Activated naive CD4-positive, alpha-beta T cell treated with anti-CD3 and anti-CD28 coated beads, Interleukin-2, amount 50 U/mL, for 24 hours (primary cell): ENCODE measurements around the gene MECP2.

Source experiments
- H3K27ac Mint-ChIP-seq: one replicate; pipeline ENCODE4 v1.8.0; 2021; ENCODE audit warnings: mild to moderate bottlenecking, mixed read lengths
- H3K27me3 Mint-ChIP-seq: one replicate; pipeline ENCODE4 v1.8.0; 2021; ENCODE audit warnings: mixed read lengths
- H3K36me3 Mint-ChIP-seq: one replicate; pipeline ENCODE4 v1.8.0; 2021; ENCODE audit warnings: mixed read lengths
- H3K4me1 Mint-ChIP-seq: one replicate; pipeline ENCODE4 v1.8.0; 2021; ENCODE audit warnings: mixed read lengths
- H3K4me3 Mint-ChIP-seq: one replicate; pipeline ENCODE4 v1.8.0; 2021; ENCODE audit warnings: mild to moderate bottlenecking, mixed read lengths
- H3K9me3 Mint-ChIP-seq: one replicate; pipeline ENCODE4 v1.8.0; 2021; ENCODE audit warnings: mixed read lengths

MECP2 gene

DNA sequence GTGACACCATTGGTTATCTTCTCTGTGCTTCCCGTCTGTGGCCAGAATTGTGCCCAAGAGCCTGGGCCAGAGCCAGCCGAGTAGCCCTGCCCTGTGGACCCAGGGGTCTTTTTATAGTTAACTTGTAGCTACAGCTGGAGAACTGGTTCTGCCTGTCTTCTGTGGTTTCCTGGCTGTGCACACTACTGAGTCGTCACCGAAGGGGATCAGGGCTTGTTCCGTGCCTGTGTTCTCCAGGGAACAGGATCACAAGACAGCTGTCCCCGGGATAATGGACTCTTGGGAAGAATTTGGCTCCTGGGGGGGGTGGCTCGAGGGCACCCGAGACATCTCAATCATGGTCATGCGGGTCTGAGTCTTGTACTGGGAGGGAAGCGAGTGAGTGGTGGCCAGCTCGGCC is 24.4 kb upstream of the MECP2 start:
- Mint-ChIP-seq H3K27me3 (no peaks in the 10 kb centered on the region), H3K9me3 (no peaks in the 10 kb centered on the region), H3K27ac (no peak overlapping the region), H3K4me3 (no peak overlapping the region), H3K4me1 (peaks cover 19% of the 10 kb centered on the region), H3K36me3 (no peaks in the 10 kb centered on the region)

DNA sequence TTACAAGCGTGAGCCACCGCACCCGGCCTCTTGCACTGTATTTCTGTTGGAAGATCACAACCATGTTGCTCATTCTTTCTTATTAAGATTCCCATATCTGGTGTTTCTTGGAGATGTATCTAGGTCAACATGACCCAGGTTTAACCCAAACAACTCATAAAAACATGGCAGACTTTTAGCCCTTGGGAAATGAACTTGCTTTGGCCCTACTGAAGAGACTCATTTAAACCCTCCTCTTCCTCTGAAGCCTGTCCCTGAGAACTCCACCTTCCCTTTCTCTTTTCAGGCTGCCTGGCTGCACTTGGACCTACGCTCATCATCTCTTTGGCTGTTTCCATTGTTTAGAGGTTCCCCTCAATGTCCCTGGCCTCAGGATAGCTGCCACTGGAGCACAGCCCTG is 23.7 kb upstream of the MECP2 start:
- Mint-ChIP-seq H3K36me3 (no peaks in the 10 kb centered on the region), H3K4me1 (peaks cover 19% of the 10 kb centered on the region), H3K27me3 (no peaks in the 10 kb centered on the region), H3K27ac (no peak overlapping the region), H3K9me3 (no peaks in the 10 kb centered on the region), H3K4me3 (no peak overlapping the region)

- Mint-ChIP-seq H3K4me3 (no peak overlapping the region), H3K27me3 (no peaks in the 10 kb centered on the region), H3K27ac (no peak overlapping the region), H3K4me1 (peaks cover 14% of the 10 kb centered on the region), H3K36me3 (no peaks in the 10 kb centered on the region), H3K9me3 (no peaks in the 10 kb centered on the region)
These were observed 23.1 kb upstream of the MECP2 start for GRCh38 chrX:154120567-154120966.

- no peaks in the 10 kb centered on the region for H3K27me3 Mint-ChIP-seq
- no peak overlapping the region for H3K27ac Mint-ChIP-seq
- no peak overlapping the region for H3K4me3 Mint-ChIP-seq
- H3K36me3 Mint-ChIP-seq: no peaks in the 10 kb centered on the region
- no peaks in the 10 kb centered on the region for H3K9me3 Mint-ChIP-seq
- H3K4me1 Mint-ChIP-seq: no peaks in the 10 kb centered on the region
These were observed 20.0 kb upstream of the MECP2 start for GRCh38 chrX:154117566-154117965.

DNA sequence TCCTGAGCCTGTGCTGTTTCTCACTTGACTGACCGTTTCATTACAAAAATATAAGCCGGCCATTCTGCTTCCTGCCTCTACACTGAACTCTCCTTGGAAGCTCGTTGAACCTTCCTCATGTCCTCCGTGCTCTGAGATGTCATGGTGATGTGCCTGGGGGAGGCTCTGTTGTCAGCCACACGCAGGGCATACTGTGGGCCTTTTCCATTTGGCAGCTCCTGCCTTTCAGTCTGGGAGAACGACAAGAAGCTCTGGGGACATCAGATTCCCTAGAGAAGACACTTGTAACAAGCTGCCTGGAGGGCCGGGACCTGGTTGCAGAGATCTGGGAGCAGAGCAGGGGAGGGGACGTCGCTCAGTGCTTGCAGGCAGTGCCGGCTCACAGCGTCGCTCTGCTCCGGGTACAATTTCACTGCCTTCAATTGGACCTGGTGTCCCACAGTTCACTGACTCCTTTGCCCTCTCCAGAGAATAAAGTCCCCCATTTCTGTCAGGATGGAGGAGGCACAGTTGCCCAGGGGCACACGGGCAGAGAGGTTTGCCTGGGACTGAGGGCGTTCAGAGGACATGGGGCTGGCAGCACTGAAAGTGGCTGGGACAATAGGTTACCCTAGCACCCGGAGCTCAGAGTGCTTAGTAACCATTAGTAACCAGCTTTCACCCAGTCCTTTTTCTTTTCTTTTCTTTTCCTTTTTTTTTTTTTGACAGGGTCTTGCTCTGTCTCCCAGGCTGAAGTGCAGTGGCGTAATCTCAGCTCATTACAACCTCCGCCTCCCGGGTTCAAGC is 19.1 kb upstream of the MECP2 start:
- H3K4me1 Mint-ChIP-seq: peaks cover 3% of the 10 kb centered on the region
- no peak overlapping the region for H3K27ac Mint-ChIP-seq
- no peaks in the 10 kb centered on the region for H3K36me3 Mint-ChIP-seq
- H3K4me3 Mint-ChIP-seq: no peak overlapping the region
- H3K9me3 Mint-ChIP-seq: no peaks in the 10 kb centered on the region
- no peaks in the 10 kb centered on the region for H3K27me3 Mint-ChIP-seq

DNA sequence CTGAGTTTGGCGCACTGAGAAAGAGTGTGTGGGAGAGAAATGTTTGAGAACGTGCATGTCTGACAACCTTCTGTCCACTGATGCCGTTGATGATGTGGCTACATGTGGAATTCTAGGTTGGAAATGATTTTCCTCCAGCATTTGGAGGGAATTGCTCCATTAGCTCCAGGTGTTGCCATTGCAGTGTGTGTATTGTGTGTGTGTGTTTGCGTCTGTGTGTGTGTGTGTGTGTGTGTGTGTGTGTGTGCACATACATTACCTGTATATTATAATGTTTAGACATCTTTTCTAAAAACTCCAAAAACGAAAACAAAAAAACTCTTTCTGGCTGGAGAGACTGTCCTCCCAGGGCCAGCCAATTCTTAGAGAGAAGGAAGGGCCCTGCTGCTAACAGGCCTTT is 18.2 kb upstream of the MECP2 start:
- no peaks in the 10 kb centered on the region for H3K27me3 Mint-ChIP-seq
- H3K27ac Mint-ChIP-seq: no peak overlapping the region
- peaks cover 6% of the 10 kb centered on the region for H3K4me1 Mint-ChIP-seq
- H3K9me3 Mint-ChIP-seq: no peaks in the 10 kb centered on the region
- no peak overlapping the region for H3K4me3 Mint-ChIP-seq
- no peaks in the 10 kb centered on the region for H3K36me3 Mint-ChIP-seq

DNA sequence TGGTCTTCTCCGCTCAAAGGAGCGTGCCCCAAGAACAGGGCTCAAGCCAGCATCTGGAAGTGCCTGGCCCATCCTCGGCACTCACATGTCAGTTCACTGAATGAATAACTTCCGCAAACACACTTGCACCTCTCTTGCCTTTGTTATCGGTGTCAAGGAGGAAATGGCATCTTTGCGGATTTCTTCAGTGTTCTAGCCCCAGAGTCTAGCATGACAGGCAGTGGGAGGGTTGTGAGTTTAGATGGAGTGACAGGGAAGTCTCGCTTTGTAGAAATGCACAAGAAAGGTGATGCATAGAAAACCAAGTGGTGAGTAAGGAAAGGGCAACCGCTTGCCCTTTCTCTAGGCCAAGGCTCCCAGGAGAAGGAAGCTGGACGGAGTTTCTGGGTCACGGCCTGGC is 17.6 kb upstream of the MECP2 start:
- Mint-ChIP-seq H3K4me1 (peaks cover 6% of the 10 kb centered on the region), H3K27ac (no peak overlapping the region), H3K36me3 (no peaks in the 10 kb centered on the region)

GRCh38 chrX:154114652-154115051 is 17.1 kb upstream of the MECP2 start:
- H3K9me3 Mint-ChIP-seq: no peaks in the 10 kb centered on the region
- H3K4me3 Mint-ChIP-seq: no peak overlapping the region
- H3K27ac Mint-ChIP-seq: no peak overlapping the region
- peaks cover 6% of the 10 kb centered on the region for H3K4me1 Mint-ChIP-seq
- no peaks in the 10 kb centered on the region for H3K36me3 Mint-ChIP-seq
- H3K27me3 Mint-ChIP-seq: no peaks in the 10 kb centered on the region

More for the DNA sequence above, 17.6 kb upstream of the MECP2 start:
- H3K27me3 Mint-ChIP-seq: no peaks in the 10 kb centered on the region
- no peaks in the 10 kb centered on the region for H3K9me3 Mint-ChIP-seq
- H3K4me3 Mint-ChIP-seq: no peak overlapping the region

- H3K27me3 Mint-ChIP-seq: no peaks in the 10 kb centered on the region
- H3K4me1 Mint-ChIP-seq: peaks cover 6% of the 10 kb centered on the region
These were observed 16.2 kb upstream of the MECP2 start for GRCh38 chrX:154113729-154114128.

DNA sequence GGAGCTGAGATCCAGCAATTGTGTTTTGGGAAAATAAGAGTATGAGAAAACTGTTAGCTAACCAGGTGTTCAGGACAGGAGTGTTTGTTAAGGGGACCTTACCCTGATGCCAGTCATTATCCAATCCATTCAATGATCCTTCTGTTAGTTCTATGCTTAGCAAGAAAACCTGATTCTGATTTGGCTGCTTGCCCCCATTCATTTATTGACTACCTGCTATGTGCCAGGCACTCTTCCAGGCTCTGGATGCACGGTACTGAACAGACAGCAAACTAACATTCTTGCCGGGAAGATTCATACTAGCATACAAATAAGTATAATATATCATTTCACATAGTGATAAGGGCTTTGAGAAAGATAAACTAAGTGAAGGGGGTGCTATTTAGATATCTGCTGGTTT is 1.0 kb upstream of the MECP2 start:
- Mint-ChIP-seq H3K4me3 (peak overlapping the region; percentile 82), H3K4me1 (peaks cover 42% of the 10 kb centered on the region)

More at GRCh38 chrX:154113729-154114128, 16.2 kb upstream of the MECP2 start:
- Mint-ChIP-seq H3K27ac (no peak overlapping the region), H3K4me3 (no peak overlapping the region), H3K36me3 (no peaks in the 10 kb centered on the region), H3K9me3 (no peaks in the 10 kb centered on the region)

GRCh38 chrX:154097003-154097588 is 421 bp downstream of the MECP2 start:
- no peaks in the 10 kb centered on the region for H3K27me3 Mint-ChIP-seq
- H3K9me3 Mint-ChIP-seq: no peaks in the 10 kb centered on the region
- peaks cover 4% of the 10 kb centered on the region for H3K36me3 Mint-ChIP-seq
- peak overlapping the region; percentile 70 for H3K27ac Mint-ChIP-seq
- H3K4me3 Mint-ChIP-seq: peak overlapping the region; percentile 92
- H3K4me1 Mint-ChIP-seq: peaks cover 54% of the 10 kb centered on the region

More for the DNA sequence above, 1.0 kb upstream of the MECP2 start:
- H3K27me3 Mint-ChIP-seq: no peaks in the 10 kb centered on the region
- H3K9me3 Mint-ChIP-seq: no peaks in the 10 kb centered on the region
- H3K36me3 Mint-ChIP-seq: peaks cover 4% of the 10 kb centered on the region
- H3K27ac Mint-ChIP-seq: no peak overlapping the region

GRCh38 chrX:154096140-154097002 is 1.1 kb downstream of the MECP2 start:
- Mint-ChIP-seq H3K27ac (peak overlapping the region; percentile 96), H3K36me3 (peaks cover 4% of the 10 kb centered on the region), H3K4me1 (peaks cover 59% of the 10 kb centered on the region), H3K27me3 (no peaks in the 10 kb centered on the region), H3K9me3 (no peaks in the 10 kb centered on the region), H3K4me3 (peak overlapping the region; percentile 92)

DNA sequence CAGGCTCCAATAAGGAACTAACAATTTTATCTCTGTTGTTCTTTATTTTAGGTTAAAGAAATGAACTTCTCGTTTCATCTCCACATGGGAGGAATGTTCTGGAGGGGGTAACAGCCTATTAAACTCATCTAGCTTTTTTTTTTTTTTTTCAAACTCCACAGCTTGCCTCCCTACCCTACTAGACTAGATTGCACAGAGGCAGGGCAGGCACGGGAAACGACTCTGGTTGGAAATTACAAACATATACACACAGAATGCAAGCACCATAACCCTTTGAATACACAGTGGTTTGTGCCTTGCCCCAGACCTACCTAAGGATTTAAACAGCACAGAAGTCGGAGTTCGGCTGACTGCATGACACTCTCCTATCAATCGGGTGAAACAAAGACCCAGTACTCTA is 2.7 kb downstream of the MECP2 start:
- Mint-ChIP-seq H3K27me3 (no peaks in the 10 kb centered on the region), H3K4me1 (peaks cover 64% of the 10 kb centered on the region), H3K27ac (no peak overlapping the region), H3K9me3 (no peaks in the 10 kb centered on the region), H3K4me3 (peak overlapping the region; percentile 92), H3K36me3 (peaks cover 7% of the 10 kb centered on the region)

- Mint-ChIP-seq H3K27me3 (no peaks in the 10 kb centered on the region), H3K4me1 (peaks cover 67% of the 10 kb centered on the region), H3K27ac (peak overlapping the region; percentile 35), H3K36me3 (peaks cover 7% of the 10 kb centered on the region), H3K9me3 (no peaks in the 10 kb centered on the region), H3K4me3 (peak overlapping the region; percentile 92)
These were observed 3.6 kb downstream of the MECP2 start for GRCh38 chrX:154093965-154094364.

DNA sequence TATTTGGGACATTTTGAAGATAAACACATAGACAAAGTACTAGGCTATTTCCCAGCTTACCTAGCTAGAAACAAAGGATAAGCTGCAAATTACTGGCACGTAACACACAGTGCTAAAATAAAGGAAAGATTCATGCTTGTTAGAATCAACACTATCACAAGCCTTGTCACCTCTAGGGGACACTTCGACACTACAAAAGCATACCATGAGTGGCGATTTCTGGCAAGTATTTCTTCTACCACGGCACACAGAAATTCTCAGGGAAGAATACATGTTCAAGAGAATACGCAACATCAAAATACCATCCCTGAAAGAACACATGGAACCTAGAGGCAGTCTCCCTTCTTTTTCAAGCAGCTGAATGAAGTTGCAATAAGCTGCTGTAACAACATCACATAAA is 5.1 kb downstream of the MECP2 start:
- Mint-ChIP-seq H3K27ac (peak overlapping the region; percentile 69), H3K4me3 (peak overlapping the region; percentile 66), H3K36me3 (peaks cover 7% of the 10 kb centered on the region), H3K9me3 (no peaks in the 10 kb centered on the region), H3K4me1 (peaks cover 66% of the 10 kb centered on the region), H3K27me3 (no peaks in the 10 kb centered on the region)

GRCh38 chrX:154091678-154092077 is 5.8 kb downstream of the MECP2 start:
- Mint-ChIP-seq H3K36me3 (peaks cover 7% of the 10 kb centered on the region), H3K4me1 (peaks cover 66% of the 10 kb centered on the region), H3K27me3 (no peaks in the 10 kb centered on the region), H3K4me3 (no peak overlapping the region), H3K9me3 (no peaks in the 10 kb centered on the region), H3K27ac (no peak overlapping the region)
